H1 (cell line): Measurements from ENCODE around the gene CHST13. TPM values are rescaled to one million over a fixed set of nuclear protein-coding genes. Genes with fewer than 3 reads are reported as not detected.

Experiments used
- CTCF ChIA-PET: fragments of 300-600 bp; sonication (Branson Sonifier 250); formaldehyde crosslinking; loops from one replicate; lab custom pipeline; 2021; ENCODE audit not compliant: partially characterized antibody; lab: Charles Lee
- POLR2A ChIA-PET: fragments of 300-600 bp; sonication (Branson Sonifier 250); formaldehyde crosslinking; loops from one replicate; lab custom pipeline; 2021; ENCODE audit warnings: inconsistent platforms; ENCODE audit not compliant: partially characterized antibody; lab: Charles Lee
- DNase-seq, 2 experiments: peaks; one replicate each; pipeline versions ENCODE4 v3.0.0 to v3.0.0-alpha.2; 2010 to 2022; ENCODE audit warnings: low spot score in 2 of 2, low read depth in 1 of 2, mixed read lengths in 1 of 2
- FAIRE-seq: peaks from 2 replicates; lab custom pipeline; 2011; peaks lifted over from hg19 to GRCh38; lab: Jason Lieb, UNC
- H2AFZ ChIP-seq: 2 replicates; pipeline ENCODE4 v1.8.1; 2012; ENCODE audit warnings: low read length, inconsistent platforms
- H2AK5ac ChIP-seq: 2 replicates; pipeline ENCODE4 v1.6.1; 2013; ENCODE audit warnings: low read depth, low read length
- H2BK120ac ChIP-seq: replicated peaks from 2 replicates; pipeline ENCODE3; 2013; ENCODE audit warnings: low read depth, low read length, inconsistent platforms
- H2BK12ac ChIP-seq: 2 replicates; pipeline ENCODE4 v1.6.1; 2013; ENCODE audit warnings: low read depth, low read length
- H2BK15ac ChIP-seq: 2 replicates; pipeline ENCODE4 v1.6.1; 2013; ENCODE audit warnings: low read length
- H2BK20ac ChIP-seq: 2 replicates; pipeline ENCODE4 v1.6.1; 2013; ENCODE audit warnings: low read length
- H2BK5ac ChIP-seq: 2 replicates; pipeline ENCODE4 v1.6.1; 2013; ENCODE audit warnings: low read depth, low read length
- H3K14ac ChIP-seq: 2 replicates; pipeline ENCODE4 v1.6.1; 2013; ENCODE audit warnings: inconsistent platforms; ENCODE audit not compliant: insufficient read length
- H3K18ac ChIP-seq: 2 replicates; pipeline ENCODE4 v1.6.1; 2013; ENCODE audit warnings: low read length; ENCODE audit errors: extremely low read depth
- H3K23ac ChIP-seq: 2 replicates; pipeline ENCODE4 v1.6.1; 2013; ENCODE audit warnings: inconsistent platforms; ENCODE audit not compliant: insufficient read length
- H3K23me2 ChIP-seq: 2 replicates; pipeline ENCODE4 v1.6.1; 2013; ENCODE audit warnings: low read depth, low read length
- H3K27ac ChIP-seq: 2 replicates; pipeline ENCODE4 v1.6.1; 2011; ENCODE audit warnings: low read depth, low read length, inconsistent platforms
- H3K27me3 ChIP-seq, 4 experiments: replicated peaks in 1 of 4; 1 replicate in 1 of 4; 2 replicates in 3 of 4; pipeline versions ENCODE4 v1.6.1 to v1.8.1; 2011 to 2013; ENCODE audit warnings: low read length in 3 of 4, mild to moderate bottlenecking in 3 of 4, inconsistent platforms in 2 of 4, mixed read lengths in 2 of 4, moderate library complexity in 1 of 4; ENCODE audit not compliant: control insufficient read depth in 3 of 4, insufficient read depth in 3 of 4; ENCODE audit errors: extremely low read depth in 1 of 4
- H3K36me3 ChIP-seq, 4 experiments: 2 replicates each; pipeline versions ENCODE4 v1.6.1 to v1.8.1; 2011 to 2013; ENCODE audit warnings: mild to moderate bottlenecking in 4 of 4, low read length in 3 of 4, moderate library complexity in 2 of 4, control low read depth in 1 of 4, inconsistent platforms in 1 of 4; ENCODE audit not compliant: insufficient read depth in 4 of 4, control insufficient read depth in 2 of 4
- H3K4ac ChIP-seq: replicated peaks from 2 replicates; pipeline ENCODE3; 2013; ENCODE audit warnings: low read length, low read depth, mixed read lengths, inconsistent platforms; ENCODE audit not compliant: insufficient read length
- H3K4me1 ChIP-seq, 4 experiments: replicated peaks in 1 of 4; 1 replicate in 1 of 4; 2 replicates in 3 of 4; pipeline versions ENCODE4 v1.6.1 to v1.8.1; 2011 to 2013; ENCODE audit warnings: low read length in 3 of 4, inconsistent platforms in 2 of 4, mixed read lengths in 1 of 4; ENCODE audit not compliant: insufficient read depth in 4 of 4, control insufficient read depth in 3 of 4
- H3K4me2 ChIP-seq, 2 experiments: 2 replicates each; pipeline versions ENCODE4 v1.6.1 to v1.8.1; 2011 to 2013; ENCODE audit warnings: low read depth in 2 of 2, low read length in 2 of 2, control low read depth in 1 of 2, inconsistent platforms in 1 of 2, mild to moderate bottlenecking in 1 of 2; ENCODE audit not compliant: insufficient read depth in 1 of 2
- H3K4me3 ChIP-seq, 4 experiments: fragments of 200-600, 300-600 bp in 1 of 4; sonication (generic), shearing (Covaris generic), sonication (Bioruptor Twin) in 1 of 4; 2 replicates each; pipeline versions ENCODE4 v1.5.1 to v1.8.1; 2011 to 2016; ENCODE audit warnings: low read length in 4 of 4, low read depth in 3 of 4, control low read depth in 2 of 4, inconsistent platforms in 2 of 4, mild to moderate bottlenecking in 2 of 4, mixed read lengths in 1 of 4, moderate library complexity in 1 of 4; ENCODE audit not compliant: insufficient read depth in 2 of 4; ENCODE audit errors: extremely low read depth in 1 of 4
- H3K56ac ChIP-seq: replicated peaks from 2 replicates; pipeline ENCODE3; 2013; ENCODE audit warnings: low read depth, mild to moderate bottlenecking, mixed read lengths, low read length, inconsistent platforms; ENCODE audit not compliant: insufficient read length
- H3K79me1 ChIP-seq: 2 replicates; pipeline ENCODE4 v1.6.1; 2013; ENCODE audit warnings: low read depth, low read length, control low read depth
- H3K79me2 ChIP-seq, 2 experiments: 2 replicates each; pipeline versions ENCODE4 v1.6.1 to v1.8.1; 2012 to 2013; ENCODE audit warnings: low read length in 2 of 2, mild to moderate bottlenecking in 2 of 2, inconsistent platforms in 1 of 2; ENCODE audit not compliant: insufficient read depth in 2 of 2, control insufficient read depth in 1 of 2
- H3K9ac ChIP-seq, 4 experiments: replicated peaks in 1 of 4; 1 replicate in 1 of 4; 2 replicates in 3 of 4; pipeline versions ENCODE4 v1.6.1 to v1.8.1; 2011 to 2013; ENCODE audit warnings: low read depth in 3 of 4, low read length in 3 of 4, control low read depth in 2 of 4, mild to moderate bottlenecking in 2 of 4, moderate library complexity in 2 of 4, inconsistent platforms in 1 of 4; ENCODE audit errors: extremely low read depth in 1 of 4
- H3K9me3 ChIP-seq, 2 experiments: 2 replicates each; pipeline versions ENCODE4 v1.6.1 to v1.8.1; 2012 to 2013; ENCODE audit warnings: mild to moderate bottlenecking in 2 of 2, moderate library complexity in 2 of 2, control low read depth in 1 of 2, inconsistent platforms in 1 of 2, low read depth in 1 of 2, low read length in 1 of 2, mixed read lengths in 1 of 2; ENCODE audit not compliant: insufficient read depth in 2 of 2
- H4K20me1 ChIP-seq, 2 experiments: replicated peaks in 1 of 2; 2 replicates each; pipeline versions ENCODE3 to v1.8.1; 2011 to 2013; ENCODE audit warnings: inconsistent platforms in 2 of 2, low read length in 2 of 2, mild to moderate bottlenecking in 1 of 2; ENCODE audit not compliant: insufficient read depth in 2 of 2, control insufficient read depth in 1 of 2
- H4K5ac ChIP-seq: 2 replicates; pipeline ENCODE4 v1.6.1; 2013; ENCODE audit warnings: low read length, low read depth, mixed read lengths, inconsistent platforms; ENCODE audit not compliant: insufficient read length
- H4K8ac ChIP-seq: 2 replicates; pipeline ENCODE4 v1.8.0; 2013; ENCODE audit warnings: mild to moderate bottlenecking, moderate library complexity, low read length, inconsistent platforms; ENCODE audit not compliant: insufficient read depth; ENCODE audit errors: extremely low read depth
- H4K91ac ChIP-seq: replicated peaks from 2 replicates; pipeline ENCODE3; 2013; ENCODE audit warnings: low read length, mixed read lengths, inconsistent platforms; ENCODE audit not compliant: insufficient read length
- EGR1 ChIP-seq: IDR thresholded peaks from 2 replicates; pipeline ENCODE4 v1.6.1; 2011; ENCODE audit warnings: low read depth, low read length, borderline replicate concordance
- EP300 ChIP-seq, 2 experiments: IDR thresholded peaks; 1 replicate in 1 of 2; 2 replicates in 1 of 2; pipeline ENCODE4 v1.6.1; 2011 to 2012; ENCODE audit warnings: low read depth in 2 of 2, low read length in 2 of 2, mild to moderate bottlenecking in 2 of 2, borderline replicate concordance in 1 of 2, inconsistent platforms in 1 of 2, moderate library complexity in 1 of 2
- EZH2 ChIP-seq: fragments of 200-600 bp; sonication (generic); IDR thresholded peaks from 2 replicates; pipeline ENCODE4 v1.7.1; 2012; ENCODE audit warnings: low read depth, mild to moderate bottlenecking, moderate library complexity, low read length, inconsistent platforms; ENCODE audit not compliant: severe bottlenecking
- MAFK ChIP-seq: IDR thresholded peaks from 2 replicates; pipeline ENCODE4 v1.6.1; 2012; ENCODE audit warnings: low read depth, mild to moderate bottlenecking, improper control_type of control experiment, low read length
- NANOG ChIP-seq: IDR thresholded peaks from 2 replicates; pipeline ENCODE4 v1.6.1; 2011; ENCODE audit warnings: low read length, low read depth, mild to moderate bottlenecking, inconsistent platforms; ENCODE audit not compliant: insufficient read depth, poor library complexity, severe bottlenecking
- NRF1 ChIP-seq: IDR thresholded peaks from 2 replicates; pipeline ENCODE4 v1.6.1; 2011; ENCODE audit warnings: mild to moderate bottlenecking, low read depth, low read length, improper control_type of control experiment
- POU5F1 ChIP-seq: IDR thresholded peaks from 2 replicates; pipeline ENCODE4 v1.6.1; 2011; ENCODE audit warnings: low read depth, mild to moderate bottlenecking, low read length, moderate library complexity
- SIRT6 ChIP-seq: IDR thresholded peaks from one replicate; pipeline ENCODE4 v1.7.1; 2012; ENCODE audit warnings: low read length, inconsistent platforms
- SIX5 ChIP-seq: IDR thresholded peaks from 2 replicates; pipeline ENCODE4 v1.6.1; 2011; ENCODE audit warnings: mild to moderate bottlenecking, low read depth, low read length
- SP1 ChIP-seq: IDR thresholded peaks from 2 replicates; pipeline ENCODE4 v1.6.1; 2011; ENCODE audit warnings: low read depth, low read length
- SP4 ChIP-seq: IDR thresholded peaks from 2 replicates; pipeline ENCODE4 v1.6.1; 2012; ENCODE audit warnings: low read length, inconsistent platforms
- USF2 ChIP-seq: IDR thresholded peaks from 2 replicates; pipeline ENCODE4 v1.6.1; 2011; ENCODE audit warnings: low read length, improper control_type of control experiment
- WGBS, 2 experiments: shearing (Covaris generic) in 1 of 2; methylation state at CpG; one replicate each; pipeline versions ENCODE4 v1.1.6 to v1.1.7; 2013 to 2015; ENCODE audit warnings: low lambda C conversion rate in 2 of 2, mixed read lengths in 2 of 2, inconsistent platforms in 1 of 2, low coverage in 1 of 2, missing lambda C conversion rate in 1 of 2; ENCODE audit not compliant: insufficient replicate concordance in 2 of 2, insufficient coverage in 1 of 2, insufficient read length in 1 of 2; ENCODE audit errors: extremely low coverage in 1 of 2, missing lambda C conversion rate in 1 of 2; 5-methylcytosine and 5-hydroxymethylcytosine counted together
- polyA plus RNA-seq, 7 experiments: library from polyadenylated mRNA; depleted of rRNA in 3 of 7; stranded (reverse) in 5 of 7; unstranded in 2 of 7; fragments of >200 nt in 5 of 7; fragments of 200-250 nt in 2 of 7; gene quantifications; 1 replicate in 5 of 7; 2 replicates in 1 of 7; 4 replicates in 1 of 7; pipeline versions ENCODE4 v1.2.1 to v1.2.3, GENCODE V29; 2011 to 2013; ENCODE audit warnings: missing spikeins in 2 of 7, mixed read lengths in 2 of 7
- total RNA-seq: library from RNA; stranded (reverse); fragmentation: NEBNext Ultra II Directional; extraction: Animal tissue kit (Norgen Biotek cat#: 25700); gene quantifications from 2 replicates; pipeline ENCODE4 v1.2.1, GENCODE V29; 2021

Gene CHST13
- total and polyA plus RNA-seq, 2 of the 8 experiments (the other 6 are each of a cell fraction or from before 2014, with no cell fraction given): 5.4 to 11.7 TPM

- Histone ChIP-seq H3K9me3 (no peaks in the 10 kb centered on the region), H3K4me3 (no peak overlapping the region), H3K23me2 (peaks cover 7% of the 10 kb centered on the region; the same call in 1 of the 2 replicates), H2AK5ac (no peak overlapping the region), H3K4me2 (no peak overlapping the region), H3K9ac (no peak overlapping the region), H3K36me3 (no peaks in the 10 kb centered on the region), H4K5ac (peak overlapping the region; percentile 5), H4K20me1 (peaks cover 0 to 4% of the 10 kb centered on the region in 2 experiments), H2BK5ac (no peak overlapping the region), H2BK120ac (no peak overlapping the region), H3K4me1 (peaks cover 0 to 18% (median 12%) of the 10 kb centered on the region in 4 experiments; a peak in 6 of 7 replicates), H3K23ac (no peak overlapping the region), H2BK12ac (no peak overlapping the region), H2AFZ (no peak overlapping the region), H3K79me2 (no peaks in the 10 kb centered on the region), H3K56ac (no peak overlapping the region), H3K27ac (no peak overlapping the region), H3K18ac (no peak overlapping the region), H4K91ac (peak overlapping the region; percentile 77), H2BK15ac (no peak overlapping the region), H2BK20ac (no peak overlapping the region), H3K27me3 (peaks cover 0 to 16% (median 11%) of the 10 kb centered on the region in 4 experiments; a peak in 5 of 7 replicates), H3K79me1 (no peaks in the 10 kb centered on the region), H4K8ac (peak overlapping the region; percentile 45), H3K14ac (no peak overlapping the region), H3K4ac (no peak overlapping the region)
- FAIRE-seq (no peak), DNase-seq (no peak)
- ChIA-PET POLR2A (interaction anchor here (1.0 kb wide), 1 partner anchor 55 kb away, joined by 3 read pairs; no protein-coding TSS in a partner anchor), CTCF (interaction anchor here (0.9 to 1.8 kb wide), 5 partner anchors 17 to 1018 kb away, joined by 3 to 5 read pairs (median 3); no protein-coding TSS in a partner anchor)
- WGBS, 2 experiments: 90% methylated on average over 7 of the region's 7 CpGs; no CpG with 5 or more reads in 1 of the 2 experiments
- TF ChIP-seq SP4: no peak
- no peak for TF ChIP-seq SIRT6
- TF ChIP-seq MAFK: no peak
- no peak for TF ChIP-seq SIX5
- TF ChIP-seq SP1: no peak
- no peak for TF ChIP-seq EGR1
- TF ChIP-seq NANOG: no peak
- no peak for TF ChIP-seq POU5F1
- no peak for TF ChIP-seq USF2
- no peak for TF ChIP-seq NRF1
- TF ChIP-seq EP300 (IDR thresholded peaks at IDR 0.05; ENCODE audit: borderline replicate concordance in 1 of 2, low read depth in 2 of 2, low read length in 2 of 2): no peak
- no peak for TF ChIP-seq EZH2
Observed at GRCh38 chr3:126527006-126527405, 3.1 kb downstream of the CHST13 start.
